ENCODE results near the gene RBFOX2. TPM values are rescaled to one million over a fixed set of nuclear protein-coding genes. Genes with fewer than 3 reads are reported as not detected.

Gene RBFOX2
- total and polyA plus RNA-seq, 2 experiments from 2014 or later, result 299 to 339 TPM

- no peaks in the 10 kb centered on the region for H3K36me3 ChIP-seq
- DNase-seq (ENCODE audit: low read depth in 1 of 2, low spot score in 1 of 2), result no peak
- no peak overlapping the region for H3K4me3 ChIP-seq
- H3K27ac ChIP-seq, result peak overlapping the region; percentile 30
- peaks cover 12% of the 10 kb centered on the region for H3K4me1 ChIP-seq (ENCODE audit: low read depth)
- no peaks in the 10 kb centered on the region for H3K9me3 ChIP-seq (ENCODE audit: low read depth)
- TF ChIP-seq, protein P1, sequence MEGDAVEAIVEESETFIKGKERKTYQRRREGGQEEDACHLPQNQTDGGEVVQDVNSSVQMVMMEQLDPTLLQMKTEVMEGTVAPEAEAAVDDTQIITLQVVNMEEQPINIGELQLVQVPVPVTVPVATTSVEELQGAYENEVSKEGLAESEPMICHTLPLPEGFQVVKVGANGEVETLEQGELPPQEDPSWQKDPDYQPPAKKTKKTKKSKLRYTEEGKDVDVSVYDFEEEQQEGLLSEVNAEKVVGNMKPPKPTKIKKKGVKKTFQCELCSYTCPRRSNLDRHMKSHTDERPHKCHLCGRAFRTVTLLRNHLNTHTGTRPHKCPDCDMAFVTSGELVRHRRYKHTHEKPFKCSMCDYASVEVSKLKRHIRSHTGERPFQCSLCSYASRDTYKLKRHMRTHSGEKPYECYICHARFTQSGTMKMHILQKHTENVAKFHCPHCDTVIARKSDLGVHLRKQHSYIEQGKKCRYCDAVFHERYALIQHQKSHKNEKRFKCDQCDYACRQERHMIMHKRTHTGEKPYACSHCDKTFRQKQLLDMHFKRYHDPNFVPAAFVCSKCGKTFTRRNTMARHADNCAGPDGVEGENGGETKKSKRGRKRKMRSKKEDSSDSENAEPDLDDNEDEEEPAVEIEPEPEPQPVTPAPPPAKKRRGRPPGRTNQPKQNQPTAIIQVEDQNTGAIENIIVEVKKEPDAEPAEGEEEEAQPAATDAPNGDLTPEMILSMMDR (IDR thresholded peaks at IDR 0.05; ENCODE audit: low read depth, low read length), result no peak
- H3K27me3 ChIP-seq, result no peaks in the 10 kb centered on the region
Measured at GRCh38 chr22:35928285-35928798, 100.3 kb downstream of the RBFOX2 start.

- peaks cover 34% of the 10 kb centered on the region for H3K4me1 ChIP-seq (ENCODE audit: low read depth)
- peak overlapping the region; percentile 46 for H3K27ac ChIP-seq
- H3K36me3 ChIP-seq, result no peaks in the 10 kb centered on the region
- TF ChIP-seq, protein P1 (IDR thresholded peaks at IDR 0.05; ENCODE audit: low read depth, low read length), result no peak
- H3K4me3 ChIP-seq, result no peak overlapping the region
- no peaks in the 10 kb centered on the region for H3K27me3 ChIP-seq
- H3K9me3 ChIP-seq (ENCODE audit: low read depth), result no peaks in the 10 kb centered on the region
- DNase-seq (ENCODE audit: low read depth in 1 of 2, low spot score in 1 of 2), result no peak
Measured at GRCh38 chr22:35923026-35923425, 105.6 kb downstream of the RBFOX2 start.

- H3K27ac ChIP-seq, result peak overlapping the region; percentile 71
- DNase-seq (ENCODE audit: low read depth in 1 of 2, low spot score in 1 of 2), result peak; percentile 81 to 93
- no peaks in the 10 kb centered on the region for H3K36me3 ChIP-seq
- H3K27me3 ChIP-seq, result no peaks in the 10 kb centered on the region
- peaks cover 46% of the 10 kb centered on the region for H3K4me1 ChIP-seq (ENCODE audit: low read depth)
- no peaks in the 10 kb centered on the region for H3K9me3 ChIP-seq (ENCODE audit: low read depth)
- H3K4me3 ChIP-seq, result no peak overlapping the region
- TF ChIP-seq, protein P1 (IDR thresholded peaks at IDR 0.05; ENCODE audit: low read depth, low read length), result peak; percentile 71
Measured at GRCh38 chr22:35921777-35922176, 106.8 kb downstream of the RBFOX2 start.

GRCh38 chr22:35921044-35921443, 107.6 kb downstream of the RBFOX2 start:
- H3K27me3 ChIP-seq, result no peaks in the 10 kb centered on the region
- H3K4me3 ChIP-seq, result no peak overlapping the region
- TF ChIP-seq, protein P1 (IDR thresholded peaks at IDR 0.05; ENCODE audit: low read depth, low read length), result no peak
- H3K27ac ChIP-seq, result peak overlapping the region; percentile 71
- no peak for DNase-seq (ENCODE audit: low read depth in 1 of 2, low spot score in 1 of 2)
- H3K4me1 ChIP-seq (ENCODE audit: low read depth), result peaks cover 54% of the 10 kb centered on the region
- H3K36me3 ChIP-seq, result no peaks in the 10 kb centered on the region
- no peaks in the 10 kb centered on the region for H3K9me3 ChIP-seq (ENCODE audit: low read depth)

GRCh38 chr22:35919002-35919542, 109.6 kb downstream of the RBFOX2 start:
- Histone ChIP-seq H3K4me1 (ENCODE audit: low read depth) (peaks cover 64% of the 10 kb centered on the region), H3K27me3 (no peaks in the 10 kb centered on the region), H3K36me3 (no peaks in the 10 kb centered on the region), H3K27ac (peak overlapping the region; percentile 99), H3K4me3 (no peak overlapping the region), H3K9me3 (ENCODE audit: low read depth) (no peaks in the 10 kb centered on the region)
- TF ChIP-seq, protein P1 (IDR thresholded peaks at IDR 0.05; ENCODE audit: low read depth, low read length), result no peak
- no peak for DNase-seq (ENCODE audit: low read depth in 1 of 2, low spot score in 1 of 2)

Measured in cardiac muscle cell (in vitro differentiated cells and primary cell).